MM.1S (cell line): ENCODE data around the gene ZNRF3.

Experiments
- EZH2 ChIP-seq: fragments of 300-600 bp; sonication (generic); optimal IDR thresholded peaks from 2 replicates; pipeline ENCODE3; 2017; ENCODE audit warnings: low read depth, mild to moderate bottlenecking, antibody characterized with exemption, low read length, mixed read lengths
- EZH2phosphoT487 ChIP-seq: fragments of 300-600 bp; sonication (generic); IDR thresholded peaks from 2 replicates; pipeline ENCODE4 v1.6.1; 2018; ENCODE audit warnings: antibody characterized with exemption, low read length

DNA sequence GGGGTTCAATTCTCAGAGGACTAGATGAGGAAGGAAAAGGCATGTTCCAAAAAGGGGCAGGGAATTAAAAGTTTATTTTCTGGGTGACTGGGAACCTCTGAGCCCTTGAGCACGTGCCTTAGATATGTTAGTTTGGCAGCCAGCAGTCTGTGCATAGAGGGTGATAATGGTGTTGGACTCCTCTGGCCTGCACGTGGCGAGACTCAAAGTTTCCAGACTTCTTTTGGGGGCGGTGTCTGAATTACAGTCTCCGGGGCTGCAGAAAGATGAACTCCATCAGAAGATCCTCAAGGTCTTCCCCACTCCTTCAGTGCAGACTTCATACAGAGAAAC lies 861 bp upstream of the ZNRF3 start:
- no peak for TF ChIP-seq EZH2phosphoT487
- TF ChIP-seq EZH2 = no peak
